Nephron (organoid): ENCODE measurements around the gene TMEM87B.

Source experiments
- H3K27ac Mint-ChIP-seq, 3 experiments: 2 replicates each; pipeline ENCODE4 v1.8.0; 2020; ENCODE audit warnings: mixed read lengths in 3 of 3, mild to moderate bottlenecking in 2 of 3, moderate library complexity in 1 of 3
- H3K27me3 Mint-ChIP-seq: 2 replicates; pipeline ENCODE4 v1.8.0; 2021; ENCODE audit warnings: low read depth, mild to moderate bottlenecking, moderate library complexity, mixed read lengths
- H3K36me3 Mint-ChIP-seq: 2 replicates; pipeline ENCODE4 v1.8.0; 2020; ENCODE audit warnings: low read depth, mixed read lengths
- H3K4me1 Mint-ChIP-seq: 2 replicates; pipeline ENCODE4 v1.8.0; 2020; ENCODE audit warnings: mixed read lengths
- H3K4me3 Mint-ChIP-seq, 3 experiments: 2 replicates each; pipeline ENCODE4 v1.8.0; 2020; ENCODE audit warnings: mild to moderate bottlenecking in 3 of 3, mixed read lengths in 3 of 3, moderate library complexity in 2 of 3
- H3K9me3 Mint-ChIP-seq: 2 replicates; pipeline ENCODE4 v1.8.0; 2020; ENCODE audit warnings: mixed read lengths
- TF ChIP-seq, protein P1 (sequence below), 3 experiments: fragments of 200-600 bp; sonication (generic); IDR thresholded peaks; one replicate each; pipeline ENCODE4 v1.5.0; 2021; ENCODE audit warnings: antibody characterized with exemption in 3 of 3; ENCODE audit not compliant: unreplicated experiment in 3 of 3

TMEM87B gene

DNA sequence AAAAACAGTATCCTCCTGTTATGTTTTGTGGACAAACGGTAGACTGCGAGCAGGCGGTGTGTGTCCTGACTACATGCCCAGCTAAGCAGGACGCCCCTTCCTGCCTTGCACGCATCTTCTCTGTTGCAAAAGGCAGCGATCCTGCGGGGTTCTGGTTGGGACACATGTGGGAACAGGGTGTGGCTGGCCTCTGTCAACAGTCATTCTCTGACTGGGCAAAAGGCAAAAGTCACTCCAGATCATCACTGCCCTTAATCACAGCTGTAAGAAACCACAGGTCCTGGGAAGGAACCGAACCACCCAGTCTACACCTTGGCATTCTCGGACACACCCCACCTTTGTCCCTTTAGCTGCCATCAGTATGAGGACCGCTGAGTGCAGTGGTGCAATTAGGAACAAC, 44.3 kb upstream of the TMEM87B start:
- Mint-ChIP-seq H3K4me1 (no peaks in the 10 kb centered on the region), H3K27ac (no peak overlapping the region), H3K4me3 (no peak overlapping the region), H3K36me3 (peaks cover 67% of the 10 kb centered on the region), H3K27me3 (no peaks in the 10 kb centered on the region), H3K9me3 (no peaks in the 10 kb centered on the region)
- TF ChIP-seq, protein P1, sequence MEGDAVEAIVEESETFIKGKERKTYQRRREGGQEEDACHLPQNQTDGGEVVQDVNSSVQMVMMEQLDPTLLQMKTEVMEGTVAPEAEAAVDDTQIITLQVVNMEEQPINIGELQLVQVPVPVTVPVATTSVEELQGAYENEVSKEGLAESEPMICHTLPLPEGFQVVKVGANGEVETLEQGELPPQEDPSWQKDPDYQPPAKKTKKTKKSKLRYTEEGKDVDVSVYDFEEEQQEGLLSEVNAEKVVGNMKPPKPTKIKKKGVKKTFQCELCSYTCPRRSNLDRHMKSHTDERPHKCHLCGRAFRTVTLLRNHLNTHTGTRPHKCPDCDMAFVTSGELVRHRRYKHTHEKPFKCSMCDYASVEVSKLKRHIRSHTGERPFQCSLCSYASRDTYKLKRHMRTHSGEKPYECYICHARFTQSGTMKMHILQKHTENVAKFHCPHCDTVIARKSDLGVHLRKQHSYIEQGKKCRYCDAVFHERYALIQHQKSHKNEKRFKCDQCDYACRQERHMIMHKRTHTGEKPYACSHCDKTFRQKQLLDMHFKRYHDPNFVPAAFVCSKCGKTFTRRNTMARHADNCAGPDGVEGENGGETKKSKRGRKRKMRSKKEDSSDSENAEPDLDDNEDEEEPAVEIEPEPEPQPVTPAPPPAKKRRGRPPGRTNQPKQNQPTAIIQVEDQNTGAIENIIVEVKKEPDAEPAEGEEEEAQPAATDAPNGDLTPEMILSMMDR (IDR thresholded peaks at IDR 0.05; ENCODE audit: unreplicated experiment in 3 of 3): no peak

DNA sequence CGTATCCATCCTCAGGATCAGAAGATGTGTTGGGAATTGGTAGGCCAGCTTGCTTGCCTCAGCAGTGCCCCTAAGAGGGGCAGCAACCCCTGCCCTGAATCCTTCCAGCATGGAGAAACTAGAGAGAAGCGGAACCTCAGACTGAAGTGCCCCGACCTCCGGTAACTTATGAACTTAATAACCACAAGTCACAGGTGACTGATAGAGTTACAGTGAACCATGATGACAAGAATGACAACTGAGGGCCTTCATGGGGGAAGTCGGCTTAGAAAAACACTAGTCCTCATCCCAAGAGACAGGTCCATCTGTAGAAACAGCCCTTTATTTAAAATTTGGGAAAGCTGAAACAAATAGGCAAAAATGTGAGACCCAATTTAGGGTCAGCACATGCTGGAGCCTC, 42.5 kb upstream of the TMEM87B start:
- H3K27me3 Mint-ChIP-seq: no peaks in the 10 kb centered on the region
- H3K36me3 Mint-ChIP-seq: peaks cover 77% of the 10 kb centered on the region
- TF ChIP-seq, protein P1 (IDR thresholded peaks at IDR 0.05; ENCODE audit: unreplicated experiment in 3 of 3): no peak
- no peaks in the 10 kb centered on the region for H3K9me3 Mint-ChIP-seq
- H3K4me3 Mint-ChIP-seq: no peak overlapping the region
- H3K27ac Mint-ChIP-seq: no peak overlapping the region
- H3K4me1 Mint-ChIP-seq: no peaks in the 10 kb centered on the region

DNA sequence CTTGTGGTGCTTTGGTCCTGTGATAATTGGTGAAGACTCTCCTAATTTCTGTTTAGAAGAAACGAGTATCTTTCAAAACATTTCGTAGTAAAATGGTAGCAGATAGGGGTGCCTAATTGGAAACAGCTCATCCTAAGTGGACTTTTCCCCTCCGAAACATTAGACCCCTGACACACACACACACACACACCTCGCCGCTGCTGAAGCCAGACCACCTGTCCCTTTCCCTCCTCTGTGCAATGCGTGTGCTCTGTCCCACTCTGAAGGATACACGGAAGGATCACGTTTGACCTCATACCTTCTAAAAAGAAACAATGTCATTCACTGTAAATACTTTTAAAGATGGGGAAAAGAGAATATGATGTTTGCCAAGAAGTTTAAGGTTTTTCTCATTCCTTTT, 36.2 kb upstream of the TMEM87B start:
- H3K4me1 Mint-ChIP-seq: no peaks in the 10 kb centered on the region
- no peak overlapping the region for H3K4me3 Mint-ChIP-seq
- H3K36me3 Mint-ChIP-seq: peaks cover 74% of the 10 kb centered on the region
- H3K9me3 Mint-ChIP-seq: no peaks in the 10 kb centered on the region
- no peaks in the 10 kb centered on the region for H3K27me3 Mint-ChIP-seq
- TF ChIP-seq, protein P1 (IDR thresholded peaks at IDR 0.05; ENCODE audit: unreplicated experiment in 3 of 3): no peak
- H3K27ac Mint-ChIP-seq: no peak overlapping the region

DNA sequence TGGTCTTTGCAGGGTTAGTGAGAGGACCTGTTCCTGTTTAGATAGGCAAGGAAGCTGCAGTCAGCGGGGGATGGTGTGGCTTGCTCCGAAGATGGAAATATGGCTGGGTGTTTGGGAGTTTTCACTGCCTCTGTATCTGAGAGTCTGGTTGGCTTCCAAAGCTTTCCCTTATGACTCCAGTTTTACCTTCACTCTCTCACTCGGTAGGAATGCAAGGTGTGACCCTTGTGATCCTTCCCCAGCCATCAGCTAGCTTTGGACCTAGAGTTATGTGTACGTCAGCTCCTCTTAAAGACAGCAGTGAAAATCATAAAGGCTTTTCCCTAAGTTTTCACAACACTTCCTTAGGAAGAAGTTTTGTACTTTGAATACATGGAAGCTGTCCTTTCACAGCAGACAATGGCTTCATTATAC, 35.5 kb upstream of the TMEM87B start:
- Mint-ChIP-seq H3K27me3 (no peaks in the 10 kb centered on the region), H3K9me3 (no peaks in the 10 kb centered on the region), H3K4me3 (no peak overlapping the region), H3K4me1 (no peaks in the 10 kb centered on the region), H3K36me3 (peaks cover 73% of the 10 kb centered on the region), H3K27ac (no peak overlapping the region)
- TF ChIP-seq, protein P1 (IDR thresholded peaks at IDR 0.05; ENCODE audit: unreplicated experiment in 3 of 3): no peak

DNA sequence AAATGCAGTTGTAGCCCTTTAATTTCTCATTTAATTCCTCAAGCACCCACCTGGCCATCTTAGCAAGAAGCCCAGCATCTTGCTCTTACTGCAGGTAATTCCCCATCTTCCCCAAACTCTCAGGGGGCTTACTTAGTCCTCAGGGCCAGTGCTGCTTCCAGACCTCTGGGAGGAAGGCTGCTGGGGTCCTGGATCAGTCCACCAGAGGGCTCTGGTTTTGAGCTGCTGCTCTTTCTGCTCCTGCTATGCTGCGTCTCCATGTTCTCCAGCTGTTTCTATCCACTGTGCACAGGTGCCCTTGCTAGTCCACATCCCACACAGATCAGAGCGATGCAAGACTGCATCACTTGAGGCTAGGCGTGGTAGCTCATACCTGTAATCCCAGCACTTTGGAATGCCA, 34.5 kb upstream of the TMEM87B start:
- Mint-ChIP-seq H3K4me3 (no peak overlapping the region), H3K36me3 (peaks cover 65% of the 10 kb centered on the region), H3K27ac (no peak overlapping the region), H3K27me3 (no peaks in the 10 kb centered on the region), H3K9me3 (no peaks in the 10 kb centered on the region), H3K4me1 (no peaks in the 10 kb centered on the region)
- TF ChIP-seq, protein P1 (IDR thresholded peaks at IDR 0.05; ENCODE audit: unreplicated experiment in 3 of 3): no peak

DNA sequence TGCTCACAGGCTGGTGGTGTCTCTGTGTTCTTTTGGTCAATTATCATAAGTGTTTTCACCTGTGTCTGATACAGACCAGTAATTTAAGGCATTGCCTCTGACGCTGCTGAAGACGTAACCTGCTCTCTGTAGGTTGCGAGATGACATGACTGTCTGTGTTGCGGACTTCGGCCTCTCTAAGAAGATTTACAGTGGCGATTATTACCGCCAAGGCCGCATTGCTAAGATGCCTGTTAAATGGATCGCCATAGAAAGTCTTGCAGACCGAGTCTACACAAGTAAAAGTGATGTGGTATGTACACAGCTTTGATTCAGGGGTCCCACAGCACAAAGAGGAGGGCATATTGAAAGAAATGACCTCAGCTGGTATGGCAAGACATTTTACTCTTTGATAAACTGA, 33.8 kb upstream of the TMEM87B start:
- H3K9me3 Mint-ChIP-seq: no peaks in the 10 kb centered on the region
- H3K27me3 Mint-ChIP-seq: no peaks in the 10 kb centered on the region
- H3K4me3 Mint-ChIP-seq: no peak overlapping the region
- H3K36me3 Mint-ChIP-seq: peaks cover 63% of the 10 kb centered on the region
- H3K4me1 Mint-ChIP-seq: no peaks in the 10 kb centered on the region
- TF ChIP-seq, protein P1 (IDR thresholded peaks at IDR 0.05; ENCODE audit: unreplicated experiment in 3 of 3): no peak
- H3K27ac Mint-ChIP-seq: no peak overlapping the region
